ENCODE measurements around the gene RPS27L.

The RPS27L gene

GRCh38 chr15:63121382-63122001, 35.8 kb downstream of the RPS27L start, which contains the start of gene LACTB (continued):
- TF ChIP-seq REST (tag by site-specific recombination; IDR thresholded peaks at IDR 0.05), result no peak
- TF ChIP-seq GLIS2 (tag by site-specific recombination; IDR thresholded peaks at IDR 0.05), result no peak
- no peak for TF ChIP-seq AEBP2 (tag by site-specific recombination; IDR thresholded peaks at IDR 0.05; ENCODE audit: borderline replicate concordance)
- no peak for TF ChIP-seq CTCF (tag by site-specific recombination; IDR thresholded peaks at IDR 0.05)
- no peak for TF ChIP-seq BCL11B (tag by site-specific recombination; IDR thresholded peaks at IDR 0.05; ENCODE audit: low read depth)
- TF ChIP-seq GLIS1 (tag by site-specific recombination; IDR thresholded peaks at IDR 0.05), result no peak
- TF ChIP-seq IKZF3 (tag by site-specific recombination; IDR thresholded peaks at IDR 0.05), result no peak
- no peak for TF ChIP-seq ZNF560 (tag by site-specific recombination; IDR thresholded peaks at IDR 0.05; ENCODE audit: borderline replicate concordance)
- TF ChIP-seq ZBTB1 (tag by site-specific recombination; IDR thresholded peaks at IDR 0.05), result no peak
- TF ChIP-seq OSR2 (tag by site-specific recombination; IDR thresholded peaks at IDR 0.05), result no peak
- no peak for TF ChIP-seq ZNF202 (tag by site-specific recombination; IDR thresholded peaks at IDR 0.05; ENCODE audit: borderline replicate concordance)
- no peak for TF ChIP-seq MEIS1 (CRISPR knock-in tag; IDR thresholded peaks at IDR 0.05; ENCODE audit: borderline replicate concordance)
- TF ChIP-seq ZNF621 (tag by site-specific recombination; IDR thresholded peaks at IDR 0.05), result no peak
- no peak for TF ChIP-seq ZBTB49 (tag by site-specific recombination; IDR thresholded peaks at IDR 0.05; ENCODE audit: low read depth)
- no peak for TF ChIP-seq ZNF658 (tag by site-specific recombination; IDR thresholded peaks at IDR 0.05)
- TF ChIP-seq ZBTB20 (tag by site-specific recombination; IDR thresholded peaks at IDR 0.05), result no peak
- peak; percentile 98 for TF ChIP-seq PRDM1 (tag by site-specific recombination; IDR thresholded peaks at IDR 0.05)
- no peak for TF ChIP-seq MYNN (tag by site-specific recombination; IDR thresholded peaks at IDR 0.05; ENCODE audit: borderline replicate concordance)
- TF ChIP-seq ZNF571 (tag by site-specific recombination; IDR thresholded peaks at IDR 0.05), result no peak
- TF ChIP-seq ZNF214 (tag by site-specific recombination; IDR thresholded peaks at IDR 0.05; ENCODE audit: borderline replicate concordance), result no peak
- TF ChIP-seq ZBTB48 (tag by site-specific recombination; IDR thresholded peaks at IDR 0.05), result 0 out of 2 replicates have a peak, but pooled peaks have one; percentile 21
- no peak for TF ChIP-seq ZNF776 (tag by site-specific recombination; IDR thresholded peaks at IDR 0.05; ENCODE audit: borderline replicate concordance)
- TF ChIP-seq ZNF654 (tag by site-specific recombination; IDR thresholded peaks at IDR 0.05; ENCODE audit: low read depth), result no peak
- no peak for TF ChIP-seq ZBTB44 (tag by site-specific recombination; IDR thresholded peaks at IDR 0.05)
- no peak for TF ChIP-seq HOXD13 (CRISPR knock-in tag; IDR thresholded peaks at IDR 0.05; ENCODE audit: borderline replicate concordance)
- TF ChIP-seq ZNF416 (tag by site-specific recombination; IDR thresholded peaks at IDR 0.05), result no peak
- no peak for TF ChIP-seq ZNF488 (tag by site-specific recombination; IDR thresholded peaks at IDR 0.05)
- TF ChIP-seq ZNF510 (tag by site-specific recombination; IDR thresholded peaks at IDR 0.05; ENCODE audit: insufficient replicate concordance), result no peak

Data from HEK293 (cell line).